Uterus (tissue), 2 donors: ENCODE measurements around the gene FANCD2OS.

Experiments
- POLR2A ChIP-seq, 2 donors: fragments of 450-650 bp; IDR thresholded peaks; one replicate each; pipeline ENCODE4 v1.6.1; 2016; ENCODE audit warnings: antibody characterized with exemption in 2 of 2, mild to moderate bottlenecking in 1 of 2, moderate library complexity in 1 of 2
- TF ChIP-seq, protein P1 (sequence below), 4 experiments: fragments of 200-600 bp in 2 of 4; fragments of 450-650 bp in 2 of 4; sonication (generic) in 2 of 4; IDR thresholded peaks; one replicate each; pipeline ENCODE4 v1.5.1; 2016 to 2019; ENCODE audit warnings: antibody characterized with exemption in 4 of 4, mild to moderate bottlenecking in 2 of 4, moderate library complexity in 1 of 4

GRCh38 chr3:10116928-10117327 lies 8.9 kb upstream of the FANCD2OS start:
- TF ChIP-seq, protein P1, sequence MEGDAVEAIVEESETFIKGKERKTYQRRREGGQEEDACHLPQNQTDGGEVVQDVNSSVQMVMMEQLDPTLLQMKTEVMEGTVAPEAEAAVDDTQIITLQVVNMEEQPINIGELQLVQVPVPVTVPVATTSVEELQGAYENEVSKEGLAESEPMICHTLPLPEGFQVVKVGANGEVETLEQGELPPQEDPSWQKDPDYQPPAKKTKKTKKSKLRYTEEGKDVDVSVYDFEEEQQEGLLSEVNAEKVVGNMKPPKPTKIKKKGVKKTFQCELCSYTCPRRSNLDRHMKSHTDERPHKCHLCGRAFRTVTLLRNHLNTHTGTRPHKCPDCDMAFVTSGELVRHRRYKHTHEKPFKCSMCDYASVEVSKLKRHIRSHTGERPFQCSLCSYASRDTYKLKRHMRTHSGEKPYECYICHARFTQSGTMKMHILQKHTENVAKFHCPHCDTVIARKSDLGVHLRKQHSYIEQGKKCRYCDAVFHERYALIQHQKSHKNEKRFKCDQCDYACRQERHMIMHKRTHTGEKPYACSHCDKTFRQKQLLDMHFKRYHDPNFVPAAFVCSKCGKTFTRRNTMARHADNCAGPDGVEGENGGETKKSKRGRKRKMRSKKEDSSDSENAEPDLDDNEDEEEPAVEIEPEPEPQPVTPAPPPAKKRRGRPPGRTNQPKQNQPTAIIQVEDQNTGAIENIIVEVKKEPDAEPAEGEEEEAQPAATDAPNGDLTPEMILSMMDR (IDR thresholded peaks at IDR 0.05) = no peak
- TF ChIP-seq POLR2A (IDR thresholded peaks at IDR 0.05) = no peak
